ENCODE results near the gene PALMD.

- no peak for TF ChIP-seq YY1 (IDR thresholded peaks at IDR 0.05; ENCODE audit: insufficient read depth, insufficient read length)
- no peak for TF ChIP-seq ZNF274 (IDR thresholded peaks at IDR 0.05; ENCODE audit: low read depth, low read length)
- no peak for TF ChIP-seq SUZ12 (IDR thresholded peaks at IDR 0.05; ENCODE audit: extremely low read depth, insufficient read depth, insufficient read length)
Measured at GRCh38 chr1:99672530-99673213, 26.8 kb downstream of the PALMD start.

Measured in NT2/D1 (cell line).